Sigmoid colon (tissue), 4 donors: Measurements from ENCODE around the gene TP73.

Experiments used
- CTCF ChIP-seq, 4 experiments: fragments of 450-650 bp in 3 of 4; fragments of 200-600 bp in 1 of 4; IDR thresholded peaks; one replicate each; pipeline ENCODE4 v1.5.1; 2016 to 2019; ENCODE audit warnings: antibody characterized with exemption in 4 of 4, mild to moderate bottlenecking in 3 of 4, moderate library complexity in 2 of 4
- EP300 ChIP-seq, 4 donors: sonication (generic); formaldehyde crosslinking; IDR thresholded peaks; one replicate each; pipeline ENCODE4 v1.6.1; 2017; ENCODE audit warnings: antibody characterized with exemption in 4 of 4
- POLR2A ChIP-seq, 2 donors: fragments of 450-650 bp; IDR thresholded peaks; one replicate each; pipeline ENCODE4 v1.6.1; 2016; ENCODE audit warnings: antibody characterized with exemption in 2 of 2, mild to moderate bottlenecking in 2 of 2, moderate library complexity in 2 of 2
- POLR2AphosphoS5 ChIP-seq, 4 donors: sonication (generic); formaldehyde crosslinking; IDR thresholded peaks; one replicate each; pipeline ENCODE4 v1.6.1; 2017; ENCODE audit warnings: antibody characterized with exemption in 4 of 4

GRCh38 chr1:3743826-3744225, 91.5 kb downstream of the TP73 start:
- TF ChIP-seq POLR2AphosphoS5 (IDR thresholded peaks at IDR 0.05) (no peak), POLR2A (IDR thresholded peaks at IDR 0.05) (no peak), CTCF (IDR thresholded peaks at IDR 0.05) (no peak), EP300 (IDR thresholded peaks at IDR 0.05) (no peak)
